IMR-90 (cell line): ENCODE measurements around the gene POLR3B. TPM values are rescaled to one million over a fixed set of nuclear protein-coding genes. Genes with fewer than 3 reads are reported as not detected.
"Not testable (repeated sequence)": the region's sequence is repeated elsewhere in the genome, so short reads cannot be mapped to it uniquely, and the experiment has no call there.

Experiments
- ATAC-seq: fragments of 200-7000 bp; cut with Tn5 transposase; 2 replicates; pipeline ENCODE4 v1.9.1; 2020; ENCODE audit warnings: low read depth, mild to moderate bottlenecking, moderate library complexity
- BruUV-seq: library from RNA; stranded (reverse); fragments of 400-500 nt; replicated peaks from 2 replicates; lab custom pipeline; 2021; lab: Mats Ljungman, UMichigan
- CTCF ChIA-PET: fragments of 300-600 bp; formaldehyde crosslinking; extraction: SDS; loops from one replicate; lab custom pipeline; 2021; ENCODE audit warnings: antibody characterized with exemption; lab: Yijun Ruan, JAX
- POLR2A ChIA-PET: fragments of 300-600 bp; sonication (Branson Sonifier 250); formaldehyde crosslinking; loops from one replicate; lab custom pipeline; 2022; ENCODE audit warnings: antibody characterized with exemption; ENCODE audit not compliant: unreplicated experiment; lab: Charles Lee
- DNase-seq: peaks from one replicate; pipeline ENCODE4 v3.0.0; 2013
- H2AFZ ChIP-seq: replicated peaks from 2 replicates; pipeline ENCODE3; 2013; ENCODE audit warnings: low read length, mild to moderate bottlenecking; ENCODE audit not compliant: poor library complexity
- H2AK5ac ChIP-seq: 2 replicates; pipeline ENCODE4 v1.6.1; 2013; ENCODE audit warnings: low read depth, low read length, inconsistent platforms
- H2AK9ac ChIP-seq: replicated peaks from 2 replicates; pipeline ENCODE3; 2013; ENCODE audit warnings: mild to moderate bottlenecking, low read depth, low read length, moderate library complexity; ENCODE audit not compliant: poor library complexity
- H2BK120ac ChIP-seq: 2 replicates; pipeline ENCODE4 v1.6.1; 2013; ENCODE audit warnings: low read depth, low read length, inconsistent platforms
- H2BK15ac ChIP-seq: 3 replicates; pipeline ENCODE4 v1.6.1; 2013; ENCODE audit warnings: low read depth, low read length, inconsistent platforms
- H2BK20ac ChIP-seq: 2 replicates; pipeline ENCODE4 v1.6.1; 2013; ENCODE audit warnings: low read depth, mild to moderate bottlenecking, inconsistent platforms, low read length, moderate library complexity
- H2BK5ac ChIP-seq: 2 replicates; pipeline ENCODE4 v1.6.1; 2013; ENCODE audit warnings: mild to moderate bottlenecking, low read depth, low read length, inconsistent platforms; ENCODE audit not compliant: poor library complexity, severe bottlenecking
- H3K14ac ChIP-seq: replicated peaks from 2 replicates; pipeline ENCODE4 v1.6.1; 2013; ENCODE audit warnings: low read depth, low read length, inconsistent platforms
- H3K18ac ChIP-seq: 2 replicates; pipeline ENCODE4 v1.6.1; 2013; ENCODE audit warnings: low read depth, low read length, control low read depth
- H3K23ac ChIP-seq: 2 replicates; pipeline ENCODE4 v1.6.1; 2013; ENCODE audit warnings: low read depth, low read length, inconsistent platforms
- H3K27ac ChIP-seq: 2 replicates; pipeline ENCODE4 v1.5.1; 2013; ENCODE audit warnings: mild to moderate bottlenecking, control low read depth, low read length; ENCODE audit not compliant: insufficient read depth
- H3K27me3 ChIP-seq: 2 replicates; pipeline ENCODE4 v1.6.1; 2013; ENCODE audit warnings: low read length; ENCODE audit not compliant: control insufficient read depth, insufficient read depth
- H3K36me3 ChIP-seq: 2 replicates; pipeline ENCODE4 v1.6.1; 2013; ENCODE audit warnings: low read length, mixed read lengths; ENCODE audit not compliant: control insufficient read depth, insufficient read depth
- H3K4ac ChIP-seq: 2 replicates; pipeline ENCODE4 v1.6.1; 2013; ENCODE audit warnings: low read depth, low read length, inconsistent platforms
- H3K4me1 ChIP-seq: 2 replicates; pipeline ENCODE4 v1.6.1; 2013; ENCODE audit warnings: low read length, mixed read lengths; ENCODE audit not compliant: control insufficient read depth, insufficient read depth
- H3K4me2 ChIP-seq: 2 replicates; pipeline ENCODE4 v1.6.1; 2013; ENCODE audit warnings: low read depth, mild to moderate bottlenecking, control low read depth, low read length, moderate library complexity
- H3K4me3 ChIP-seq: 2 replicates; pipeline ENCODE4 v1.5.1; 2013; ENCODE audit warnings: low read depth, mild to moderate bottlenecking, control low read depth, low read length, moderate library complexity; ENCODE audit not compliant: insufficient read depth
- H3K56ac ChIP-seq: 2 replicates; pipeline ENCODE4 v1.6.1; 2013; ENCODE audit warnings: low read length, inconsistent platforms; ENCODE audit not compliant: insufficient read depth; ENCODE audit errors: extremely low read depth
- H3K79me1 ChIP-seq, 2 experiments: 2 replicates each; pipeline ENCODE4 v1.6.1; 2013; ENCODE audit warnings: low read length in 2 of 2, inconsistent platforms in 1 of 2, low read depth in 1 of 2
- H3K9ac ChIP-seq: 2 replicates; pipeline ENCODE4 v1.6.1; 2013; ENCODE audit warnings: low read depth, low read length, control low read depth
- H3K9me1 ChIP-seq: 2 replicates; pipeline ENCODE4 v1.6.1; 2013; ENCODE audit warnings: low read length, inconsistent platforms; ENCODE audit not compliant: insufficient read depth
- H3K9me3 ChIP-seq: 2 replicates; pipeline ENCODE4 v1.6.1; 2013; ENCODE audit warnings: low read length; ENCODE audit not compliant: control insufficient read depth, insufficient read depth
- H4K20me1 ChIP-seq: 2 replicates; pipeline ENCODE4 v1.6.1; 2013; ENCODE audit warnings: low read length, inconsistent platforms; ENCODE audit not compliant: insufficient read depth
- H4K5ac ChIP-seq: 2 replicates; pipeline ENCODE4 v1.6.1; 2013; ENCODE audit warnings: mild to moderate bottlenecking, low read depth, low read length, control low read depth
- H4K8ac ChIP-seq, 2 experiments: 2 replicates each; pipeline ENCODE4 v1.6.1; 2013; ENCODE audit warnings: low read depth in 2 of 2, low read length in 2 of 2, control low read depth in 1 of 2, inconsistent platforms in 1 of 2
- H4K91ac ChIP-seq: 2 replicates; pipeline ENCODE4 v1.6.1; 2013; ENCODE audit warnings: low read depth, low read length, inconsistent platforms; ENCODE audit not compliant: insufficient read depth
- NFE2L2 ChIP-seq: fragments of 150-350 bp; IDR thresholded peaks from 2 replicates; pipeline ENCODE4 v1.6.1; 2016; ENCODE audit warnings: low read depth, mild to moderate bottlenecking, low read length
- WGBS, 2 experiments: methylation state at CpG; one replicate each; pipeline versions ENCODE4 v1.1.5 to v1.1.7; 2013; ENCODE audit warnings: missing lambda C conversion rate in 2 of 2; ENCODE audit not compliant: insufficient read length in 1 of 2; ENCODE audit errors: extremely low coverage in 2 of 2; 5-methylcytosine and 5-hydroxymethylcytosine counted together
- dilution Hi-C: fragments of 300-500 bp; cut with HindIII; formaldehyde crosslinking; loops from one replicate; pipeline ENCODE4 v1.14.3; 2018; ENCODE audit warnings: low sequenced_read_pairs; ENCODE audit not compliant: unreplicated experiment
- in situ Hi-C: fragments of 300-500 bp; cut with MboI; formaldehyde crosslinking; loops from 3 replicates; pipeline ENCODE4 v1.14.3; 2019; ENCODE audit warnings: low sequenced_read_pairs, inconsistent platforms, mixed read lengths
- intact Hi-C: fragments of 100-400 bp; cut with micrococcal nuclease; formaldehyde crosslinking; loops from 2 replicates; pipeline ENCODE4 v1.10.0; 2022
- polyA plus RNA-seq, 3 experiments: library from polyadenylated mRNA; depleted of rRNA; stranded (reverse); fragments of >200 nt; gene quantifications; 2 replicates each; pipeline ENCODE4 v1.2.3, GENCODE V29; 2012; ENCODE audit warnings: low replicate concordance in 1 of 3
- total RNA-seq: library from RNA; depleted of rRNA; stranded (reverse); fragments of >200 nt; gene quantifications from 2 replicates; pipeline ENCODE4 v1.2.3, GENCODE V29; 2012

The POLR3B gene
- total and polyA plus RNA-seq, 2 of the 4 experiments (the other 2 are of a cell fraction) = 6.9 to 15.4 TPM

DNA sequence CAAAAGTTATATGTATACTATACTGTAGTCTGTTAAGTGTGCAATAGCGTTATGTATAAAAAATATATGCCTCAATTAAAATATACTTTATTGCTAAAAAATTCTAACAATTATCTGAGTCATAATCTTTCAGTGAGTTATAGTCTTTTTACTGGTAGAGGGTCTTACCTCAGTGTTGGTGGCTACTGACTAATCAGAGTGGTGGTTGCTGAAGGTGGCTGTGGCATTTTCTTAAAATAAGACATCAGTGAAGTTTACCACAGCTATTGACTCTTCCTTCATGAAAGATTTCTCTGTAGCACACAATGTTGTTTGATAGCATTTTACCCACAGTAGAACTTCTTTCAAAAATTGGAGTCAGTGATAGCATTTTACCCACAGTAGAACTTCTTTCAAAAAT, 23.4 kb downstream of the POLR3B start:
- H3K4me2 ChIP-seq = no peak overlapping the region
- no peak overlapping the region for H3K27ac ChIP-seq
- no peak overlapping the region for H2BK20ac ChIP-seq
- H2BK5ac ChIP-seq = no peak overlapping the region
- intact Hi-C loops (no loop called here), in situ Hi-C loops (loop anchor here (10.0 kb wide), 1 partner anchor 464 kb away; no protein-coding TSS in a partner anchor), dilution Hi-C loops (loop anchor here (25.0 kb wide), 1 partner anchor 531 kb away; no protein-coding TSS in a partner anchor)
- no peaks in the 10 kb centered on the region for H3K79me1 ChIP-seq
- H3K36me3 ChIP-seq = peaks cover 11% of the 10 kb centered on the region
- TF ChIP-seq NFE2L2 = no peak
- H2BK120ac ChIP-seq = no peak overlapping the region
- H2AFZ ChIP-seq = no peak overlapping the region
- H2AK9ac ChIP-seq = no peak overlapping the region
- H3K4ac ChIP-seq = no peak overlapping the region
- no peak overlapping the region for H4K5ac ChIP-seq
- no TSS peak for BruUV-seq
- ATAC-seq = no peak
- no peak overlapping the region for H3K4me3 ChIP-seq
- ChIA-PET CTCF (no interaction called here), POLR2A (no interaction called here)
- H3K56ac ChIP-seq = no peak overlapping the region
- no peak overlapping the region for H3K18ac ChIP-seq
- peaks cover 2% of the 10 kb centered on the region for H3K9me3 ChIP-seq
- DNase-seq = no peak
- no peak overlapping the region for H2AK5ac ChIP-seq
- no CpG with 5 or more reads among the region's 1 CpG for WGBS, 2 experiments
- H3K23ac ChIP-seq = no peak overlapping the region
- no peaks in the 10 kb centered on the region for H3K27me3 ChIP-seq
- no peak overlapping the region for H4K91ac ChIP-seq
- H3K9ac ChIP-seq = no peak overlapping the region
- H4K8ac ChIP-seq = no peak overlapping the region
- H3K14ac ChIP-seq = no peak overlapping the region
- H3K9me1 ChIP-seq = no peaks in the 10 kb centered on the region
- H2BK15ac ChIP-seq = no peak overlapping the region
- H3K4me1 ChIP-seq = no peaks in the 10 kb centered on the region
- H4K20me1 ChIP-seq = no peaks in the 10 kb centered on the region

GRCh38 chr12:106381866-106382265, 24.3 kb downstream of the POLR3B start:
- H2BK20ac ChIP-seq, H4K5ac ChIP-seq, H3K27me3 ChIP-seq, H3K18ac ChIP-seq, H4K8ac ChIP-seq, H2BK120ac ChIP-seq, H3K4ac ChIP-seq, H3K9me3 ChIP-seq, H3K14ac ChIP-seq, H3K4me3 ChIP-seq, H2AK9ac ChIP-seq, intact Hi-C loops, H3K56ac ChIP-seq, H2AK5ac ChIP-seq, POLR2A ChIA-PET, H3K9me1 ChIP-seq, H4K91ac ChIP-seq, H3K79me1 ChIP-seq, H2AFZ ChIP-seq, H3K23ac ChIP-seq, ATAC-seq, H2BK15ac ChIP-seq, H3K4me1 ChIP-seq, H3K9ac ChIP-seq, BruUV-seq, H4K20me1 ChIP-seq, H2BK5ac ChIP-seq, H3K27ac ChIP-seq, DNase-seq, H3K4me2 ChIP-seq: not testable (repeated sequence)
- dilution Hi-C loops (loop anchor here (25.0 kb wide), 1 partner anchor 530 kb away; no protein-coding TSS in a partner anchor), in situ Hi-C loops (loop anchor here (10.0 kb wide), 1 partner anchor 463 kb away; no protein-coding TSS in a partner anchor)
- peaks cover 11% of the 10 kb centered on the region for H3K36me3 ChIP-seq
- CTCF ChIA-PET = interaction anchor here (0.7 kb wide), 1 partner anchor 537 kb away, joined by 3 read pairs; no protein-coding TSS in a partner anchor
- no CpG with 5 or more reads among the region's 4 CpGs for WGBS, 2 experiments
